ENCODE data around the gene KRT79. TPM values are rescaled to one million over a fixed set of nuclear protein-coding genes. Genes with fewer than 3 reads are reported as not detected.
A peak's percentile ranks its signal among the peaks of the same experiment; 100 is the strongest.
"Not testable (repeated sequence)": the region's sequence is repeated elsewhere in the genome, so short reads cannot be mapped to it uniquely, and the experiment has no call there.

The KRT79 gene
- total RNA-seq, result not detected

DNA sequence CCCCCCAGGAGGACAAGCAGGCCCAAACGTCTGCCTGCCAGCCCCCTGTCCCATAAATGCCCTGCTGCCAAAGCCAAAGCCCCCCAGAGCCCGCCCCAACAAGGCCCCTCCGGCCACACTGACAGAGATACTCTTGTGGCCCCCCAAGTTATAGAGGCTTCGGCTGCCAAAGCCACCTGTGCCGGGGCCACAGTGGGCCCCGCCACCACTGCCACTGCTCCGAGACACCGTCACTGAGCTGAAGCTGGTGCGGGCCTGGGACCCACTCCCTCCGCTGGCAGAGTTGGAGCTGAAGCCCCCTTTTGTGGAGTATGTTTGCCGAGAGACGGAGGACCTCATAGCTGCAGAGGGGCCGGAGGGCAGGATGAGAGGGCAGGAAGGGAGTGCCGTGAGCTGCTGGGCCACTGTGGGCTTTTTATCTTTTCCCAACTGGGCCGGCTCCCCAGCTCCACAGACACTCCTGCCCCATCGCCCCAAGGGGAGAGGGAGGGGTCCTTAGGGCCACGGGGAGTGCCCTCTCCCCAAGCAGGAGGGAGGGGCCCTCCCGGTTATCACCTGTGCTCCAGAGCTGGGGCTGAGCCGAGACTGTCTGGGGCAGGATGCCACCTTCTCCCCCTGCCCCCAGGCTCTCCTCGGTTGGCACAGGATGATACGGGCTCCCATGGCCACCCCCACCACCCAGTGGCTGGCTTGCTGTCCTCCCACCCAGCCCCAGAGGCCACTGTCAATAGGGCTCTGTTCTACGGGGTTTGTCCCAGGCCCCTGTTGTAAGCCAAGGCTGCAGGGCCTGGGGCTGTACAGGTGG is at the start of gene KRT79:
Gene KRT79, minus strand, starts transcription at position 390 of the 805 bp plus-strand sequence. Its CDS starts 51 bp downstream, at position 339.
- H3K4me1 ChIP-seq, result no peaks in the 10 kb centered on the region
- intact Hi-C loops (cut with DNase I), result no loop called here
- no peak within 1 kb of the TSS for H3K27ac ChIP-seq
- TF ChIP-seq, protein P1, sequence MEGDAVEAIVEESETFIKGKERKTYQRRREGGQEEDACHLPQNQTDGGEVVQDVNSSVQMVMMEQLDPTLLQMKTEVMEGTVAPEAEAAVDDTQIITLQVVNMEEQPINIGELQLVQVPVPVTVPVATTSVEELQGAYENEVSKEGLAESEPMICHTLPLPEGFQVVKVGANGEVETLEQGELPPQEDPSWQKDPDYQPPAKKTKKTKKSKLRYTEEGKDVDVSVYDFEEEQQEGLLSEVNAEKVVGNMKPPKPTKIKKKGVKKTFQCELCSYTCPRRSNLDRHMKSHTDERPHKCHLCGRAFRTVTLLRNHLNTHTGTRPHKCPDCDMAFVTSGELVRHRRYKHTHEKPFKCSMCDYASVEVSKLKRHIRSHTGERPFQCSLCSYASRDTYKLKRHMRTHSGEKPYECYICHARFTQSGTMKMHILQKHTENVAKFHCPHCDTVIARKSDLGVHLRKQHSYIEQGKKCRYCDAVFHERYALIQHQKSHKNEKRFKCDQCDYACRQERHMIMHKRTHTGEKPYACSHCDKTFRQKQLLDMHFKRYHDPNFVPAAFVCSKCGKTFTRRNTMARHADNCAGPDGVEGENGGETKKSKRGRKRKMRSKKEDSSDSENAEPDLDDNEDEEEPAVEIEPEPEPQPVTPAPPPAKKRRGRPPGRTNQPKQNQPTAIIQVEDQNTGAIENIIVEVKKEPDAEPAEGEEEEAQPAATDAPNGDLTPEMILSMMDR (IDR thresholded peaks at IDR 0.05), result no peak
- H3K36me3 ChIP-seq, result no peaks in the 10 kb centered on the region
- H3K9me3 ChIP-seq, result no peaks in the 10 kb centered on the region
- DNase-seq (ENCODE audit: low spot score in 2 of 2), result no peak
- H3K27me3 ChIP-seq, result no peaks in the 10 kb centered on the region
- H3K4me3 ChIP-seq, result no peak within 1 kb of the TSS

DNA sequence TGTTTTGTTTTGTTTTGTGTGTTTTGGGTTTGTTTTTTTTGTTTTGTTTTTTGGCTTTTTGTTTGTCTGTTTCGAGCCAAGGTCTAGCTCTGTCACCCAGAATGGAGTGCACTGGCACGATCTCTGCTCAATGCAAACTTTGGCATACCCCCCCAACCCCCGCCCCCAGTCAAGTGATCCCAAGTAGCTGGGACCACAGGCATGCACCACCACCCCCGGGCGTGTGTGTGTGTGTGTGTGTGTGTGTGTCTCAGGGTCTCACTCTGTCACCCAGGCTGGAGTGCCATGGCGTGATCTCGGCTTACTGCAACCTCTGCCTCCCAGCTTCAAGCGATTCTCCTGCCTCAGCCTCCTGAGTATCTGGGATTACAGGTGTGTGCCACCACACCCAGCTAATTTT is 46.4 kb upstream of the KRT79 start:
- intact Hi-C loops (cut with DNase I), result loop anchor here (1.0 to 2.0 kb wide), 2 partner anchors 298 to 508 kb away; no protein-coding TSS in a partner anchor
- not testable (repeated sequence) for DNase-seq (ENCODE audit: low spot score in 2 of 2); H3K27me3 ChIP-seq; H3K36me3 ChIP-seq; H3K4me3 ChIP-seq; H3K4me1 ChIP-seq; H3K9me3 ChIP-seq; H3K27ac ChIP-seq

DNA sequence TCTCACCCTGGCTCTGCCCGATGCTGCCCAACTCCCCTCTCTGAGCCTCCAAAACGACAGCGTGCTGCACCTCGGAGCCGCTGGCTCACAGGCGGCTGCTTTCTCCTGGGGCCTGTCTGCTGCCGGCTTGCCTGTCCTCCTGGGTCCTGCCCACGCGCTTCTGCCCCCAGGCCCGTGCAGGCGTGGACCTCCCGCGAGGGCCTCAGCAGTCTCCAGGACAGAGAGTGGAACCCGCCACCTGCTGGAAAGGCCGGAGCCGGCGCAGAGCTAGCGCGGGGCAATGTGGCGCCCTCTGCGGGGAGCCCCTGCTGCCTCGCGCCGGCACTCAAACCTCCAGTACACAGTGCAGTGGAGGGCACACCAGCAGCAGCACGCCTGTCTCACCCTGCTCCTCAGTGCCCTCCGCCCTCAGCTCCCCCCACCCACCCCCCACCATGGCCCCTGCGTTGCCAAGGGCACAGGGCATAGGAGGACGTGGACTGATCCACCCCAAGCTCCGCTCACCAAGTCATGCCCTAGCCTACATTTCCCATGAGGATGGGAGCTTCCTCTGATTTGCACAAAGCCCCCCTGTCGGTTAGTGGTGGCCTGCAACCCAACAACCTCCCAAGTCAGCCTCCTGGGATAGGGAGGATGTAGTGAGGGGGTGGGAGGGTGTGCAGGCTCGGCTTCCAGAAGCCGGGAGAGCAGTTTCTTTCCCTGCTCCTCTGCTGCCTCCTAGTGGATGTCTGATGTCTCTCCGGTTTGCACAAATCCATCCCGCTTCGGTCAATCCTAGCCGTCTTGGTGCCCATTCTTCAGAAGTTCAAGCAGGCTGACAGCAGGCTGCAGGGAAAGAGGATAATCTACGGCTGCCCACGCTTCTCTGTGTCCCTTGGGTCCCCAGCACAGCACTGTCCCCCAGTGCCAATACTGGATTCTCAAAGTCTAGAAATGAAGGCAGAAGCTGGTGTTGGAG is 45.6 kb upstream of the KRT79 start:
- Histone ChIP-seq H3K36me3 (no peaks in the 10 kb centered on the region), H3K27me3 (no peaks in the 10 kb centered on the region), H3K9me3 (no peaks in the 10 kb centered on the region), H3K27ac (no peak overlapping the region), H3K4me3 (peak overlapping the region in 1 of 2 donors; percentile 52), H3K4me1 (peaks cover 0 to under 1% of the 10 kb centered on the region in 2 donors)
- DNase-seq (ENCODE audit: low spot score in 2 of 2), result peak in 1 of 2 donors; percentile 85
- TF ChIP-seq, protein P1 (IDR thresholded peaks at IDR 0.05), result peak; percentile 53 to 81 (median 60)
- intact Hi-C loops (cut with DNase I), result loop anchor here (1.0 to 2.0 kb wide), 2 partner anchors 297 to 507 kb away; no protein-coding TSS in a partner anchor

GRCh38 chr12:52878507-52879393 is 44.6 kb upstream of the KRT79 start:
- TF ChIP-seq, protein P1 (IDR thresholded peaks at IDR 0.05), result no peak
- H3K9me3 ChIP-seq, result no peaks in the 10 kb centered on the region
- H3K36me3 ChIP-seq, result no peaks in the 10 kb centered on the region
- DNase-seq (ENCODE audit: low spot score in 2 of 2), result no peak
- peak overlapping the region in 1 of 2 donors; percentile 52 for H3K4me3 ChIP-seq
- H3K27me3 ChIP-seq, result no peaks in the 10 kb centered on the region
- intact Hi-C loops (cut with DNase I), result no loop called here
- H3K27ac ChIP-seq, result no peak overlapping the region
- peaks cover 3 to 8% of the 10 kb centered on the region in 2 donors for H3K4me1 ChIP-seq

DNA sequence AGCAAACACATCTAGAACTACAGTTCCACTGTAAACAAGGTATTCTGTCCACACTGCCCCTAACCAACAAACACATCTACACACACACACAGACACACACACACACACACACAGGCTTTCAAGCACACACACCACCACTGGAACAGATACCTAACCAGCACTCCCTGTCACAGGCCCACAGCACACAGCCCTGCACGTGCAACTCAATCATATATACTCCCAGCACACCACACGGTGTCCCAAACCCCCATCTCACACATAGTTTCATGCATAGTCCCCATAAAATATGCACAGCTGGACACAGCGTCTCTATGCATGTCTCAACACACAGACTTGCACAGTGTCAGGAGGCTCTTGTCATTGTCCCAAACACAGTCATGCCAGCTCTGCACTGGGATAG is 43.1 kb upstream of the KRT79 start:
- no peaks in the 10 kb centered on the region for H3K27me3 ChIP-seq
- no peaks in the 10 kb centered on the region for H3K36me3 ChIP-seq
- H3K4me3 ChIP-seq, result no peak overlapping the region
- H3K9me3 ChIP-seq, result no peaks in the 10 kb centered on the region
- H3K27ac ChIP-seq, result no peak overlapping the region
- intact Hi-C loops (cut with DNase I), result no loop called here
- peaks cover 3 to 11% of the 10 kb centered on the region in 2 donors for H3K4me1 ChIP-seq
- TF ChIP-seq, protein P1 (IDR thresholded peaks at IDR 0.05), result no peak
- no peak for DNase-seq (ENCODE audit: low spot score in 2 of 2)
